GM19023 (cell line): ENCODE results near the gene CEP164.

ENCODE experiments used
- ATAC-seq: cut with Tn5 transposase; IDR thresholded peaks from one replicate; pipeline ENCODE4 v1.9.1; 2021; ENCODE audit warnings: mild to moderate bottlenecking, moderate library complexity; ENCODE audit not compliant: unreplicated experiment

Gene CEP164

DNA sequence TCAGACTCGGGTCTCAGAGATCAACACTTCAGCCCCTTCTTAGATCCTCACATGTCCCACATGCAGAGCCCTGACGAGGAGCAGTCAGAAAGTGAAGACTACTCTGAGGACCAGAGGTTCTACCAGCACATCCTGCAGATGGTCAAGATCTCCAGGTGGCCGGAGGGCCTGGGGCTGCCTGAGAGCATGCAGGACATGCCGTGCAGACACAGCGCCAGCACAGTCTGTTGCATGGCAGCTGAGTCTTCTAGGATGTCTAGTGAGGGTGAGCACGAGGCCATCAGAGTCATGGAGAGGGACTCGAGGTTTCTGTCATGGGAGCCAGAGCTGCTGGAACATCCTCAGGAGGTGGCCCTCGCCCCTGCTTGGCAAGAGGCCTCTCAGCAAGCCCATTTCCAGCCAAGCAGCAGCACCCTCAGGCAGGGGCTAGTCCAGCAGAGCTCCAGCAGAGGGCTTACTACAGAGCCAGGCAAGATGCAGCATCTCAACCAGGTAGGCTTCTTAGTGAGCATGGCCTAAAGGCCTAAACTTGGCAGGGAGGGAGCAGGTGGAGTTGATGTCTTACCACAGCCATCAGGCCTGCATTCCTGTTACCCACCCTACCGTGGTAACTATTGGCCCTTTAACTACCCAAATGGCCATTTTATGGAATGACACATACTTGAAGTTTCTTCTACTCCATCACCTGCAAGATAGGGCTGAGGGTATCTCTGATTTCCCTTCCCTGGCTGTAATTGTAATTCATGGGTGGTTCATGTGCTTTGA is 28.7 kb downstream of the CEP164 start:
- no peak for ATAC-seq

DNA sequence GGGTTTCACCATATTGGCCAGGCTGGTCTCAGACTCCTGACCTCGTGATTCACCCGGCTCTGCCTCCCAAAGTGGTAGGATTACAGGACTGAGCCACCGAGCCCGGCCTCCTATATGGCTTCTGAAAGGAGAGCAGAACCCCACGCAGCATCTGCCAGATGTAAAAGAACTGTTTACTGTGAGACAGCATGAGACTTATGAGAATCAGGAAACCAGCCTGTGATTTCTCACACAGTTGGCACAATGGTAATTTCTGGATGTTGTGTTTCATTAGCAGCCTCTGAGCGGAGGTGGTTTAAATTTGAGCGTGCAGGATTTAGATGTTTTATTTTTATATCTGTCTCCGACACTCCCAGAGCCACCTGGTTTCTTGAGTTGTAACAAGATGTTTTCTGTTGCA is 33.8 kb downstream of the CEP164 start:
- ATAC-seq: no peak

DNA sequence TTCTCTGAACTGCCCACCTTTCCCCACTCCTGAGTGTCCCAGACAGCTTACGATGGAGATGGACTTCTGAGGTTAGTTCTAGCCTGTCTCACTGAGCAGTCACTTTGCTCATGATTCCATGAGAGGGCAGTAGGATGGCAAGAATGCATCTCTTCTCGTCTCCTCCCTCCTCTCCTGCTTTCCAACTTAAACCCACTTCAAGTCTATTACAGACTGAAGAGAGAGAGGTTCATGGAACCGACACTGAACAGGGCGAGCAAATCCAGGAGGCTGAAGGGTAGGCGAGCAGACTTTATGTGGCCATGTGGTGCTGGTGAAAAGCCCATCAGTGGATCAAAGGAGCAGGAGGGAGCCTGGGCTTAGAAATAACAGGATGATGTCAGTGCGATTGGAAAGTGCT is 38.6 kb downstream of the CEP164 start:
- ATAC-seq: no peak

DNA sequence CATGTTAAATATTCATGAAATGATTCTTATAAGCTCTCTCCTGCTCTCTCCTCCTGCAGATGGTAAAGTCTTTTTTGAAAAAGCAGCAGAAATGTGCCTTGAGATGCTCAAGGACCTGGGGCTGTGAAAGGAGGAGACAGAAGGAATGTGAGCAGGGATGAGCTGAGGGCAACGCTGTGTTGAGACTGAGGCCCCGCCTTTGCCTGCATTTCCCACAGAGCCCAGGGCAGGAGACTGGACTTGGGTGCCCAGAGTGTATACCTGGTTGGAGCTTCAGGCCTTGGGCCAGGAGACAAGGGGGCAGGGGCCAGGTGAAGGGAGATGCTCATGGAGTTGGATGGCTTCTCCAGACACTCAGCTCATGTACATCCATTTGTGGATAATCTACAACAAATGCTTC is 39.2 kb downstream of the CEP164 start:
- no peak for ATAC-seq

DNA sequence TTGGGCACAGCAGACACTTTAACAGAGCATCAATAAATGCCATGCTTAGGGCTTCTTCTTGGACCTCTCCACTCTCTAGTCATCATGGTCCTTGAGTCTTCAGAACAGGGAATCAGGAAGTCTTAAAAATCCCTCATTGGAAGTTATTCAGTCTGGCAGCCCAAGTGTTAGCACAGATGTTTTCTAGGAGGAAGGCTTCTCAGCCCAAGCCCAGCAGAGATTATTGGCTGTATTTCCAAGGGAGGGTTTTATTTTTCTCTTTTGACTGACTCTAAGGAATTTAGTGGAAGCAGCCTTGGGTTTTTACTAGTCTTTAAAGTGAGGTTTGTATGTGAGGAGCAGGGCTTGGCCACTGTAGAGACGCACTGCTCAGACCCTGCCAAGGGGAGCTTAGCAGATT is 41.9 kb downstream of the CEP164 start:
- no peak for ATAC-seq

DNA sequence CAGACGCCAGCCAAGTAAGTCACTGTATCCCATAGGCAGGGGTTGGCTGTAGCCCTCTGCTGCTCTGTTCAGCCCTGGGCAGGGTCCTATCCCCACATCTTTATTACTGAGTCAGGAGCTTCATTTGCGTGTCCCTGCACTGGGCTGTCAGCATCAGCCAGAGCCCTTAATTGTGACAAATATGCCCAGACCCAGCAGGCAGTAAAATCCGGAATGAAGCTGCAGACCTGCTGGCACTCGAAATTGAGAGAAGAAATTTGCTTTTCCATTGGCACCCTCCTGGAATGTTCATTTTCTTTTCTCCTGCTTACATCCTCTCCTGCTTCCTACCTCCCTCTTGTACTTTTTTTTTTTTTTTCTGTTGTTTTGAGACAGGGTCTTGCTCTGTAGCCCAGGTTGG is 43.8 kb downstream of the CEP164 start:
- ATAC-seq: no peak

DNA sequence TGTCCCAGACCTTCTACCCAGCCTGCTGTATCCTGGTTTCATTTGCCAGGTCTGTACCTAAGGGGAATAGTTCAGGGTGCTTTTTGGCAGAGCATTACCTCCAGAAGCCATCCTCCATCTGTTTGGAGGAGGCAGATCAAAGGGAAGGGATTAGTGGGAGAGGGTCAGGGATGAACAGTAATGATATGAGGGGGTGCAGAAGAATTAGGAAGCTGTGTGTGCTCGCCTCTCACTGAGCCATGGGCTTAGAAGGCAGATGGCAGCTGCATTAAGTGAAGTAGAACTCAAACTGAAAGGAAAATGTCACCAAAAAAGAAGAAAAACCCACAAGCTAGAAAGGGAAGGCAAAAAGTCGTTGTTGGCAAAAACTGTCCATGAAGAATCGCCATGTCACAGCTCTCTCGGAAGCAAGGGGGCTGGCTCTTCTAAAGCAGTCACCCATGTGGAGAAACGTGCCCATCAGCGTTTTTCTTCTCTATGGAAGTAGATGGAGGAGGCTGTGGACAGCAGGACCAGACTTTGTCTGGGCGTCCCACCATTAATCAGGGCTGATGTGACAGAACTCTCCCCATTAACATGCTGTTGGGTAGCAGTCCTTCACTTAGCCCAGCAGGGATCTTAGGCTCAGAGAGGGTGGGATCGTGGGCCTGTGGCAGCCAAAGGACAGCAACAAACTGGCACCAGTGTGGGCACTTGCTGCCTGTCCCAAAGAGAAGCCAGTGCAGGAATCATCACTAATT is 46.8 kb downstream of the CEP164 start:
- ATAC-seq: no peak

DNA sequence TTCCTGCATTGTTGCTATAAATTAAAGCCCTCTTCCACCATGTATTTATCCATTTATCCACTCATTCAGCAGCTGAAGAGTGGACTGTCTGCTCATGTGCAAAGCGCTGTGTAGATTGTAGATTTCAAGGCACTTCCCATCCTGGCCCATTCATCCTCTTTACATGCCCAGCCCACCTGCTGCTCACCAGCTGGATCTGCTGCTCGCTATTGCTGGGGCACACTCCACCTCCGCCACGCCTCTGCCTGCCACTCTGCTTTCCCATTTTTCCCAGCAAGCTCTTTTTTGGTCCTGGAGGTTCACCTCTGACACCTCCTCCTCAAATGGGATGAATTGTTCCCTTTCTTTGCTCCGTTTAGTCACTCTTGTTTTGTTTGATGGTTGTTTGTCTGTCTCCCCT is 48.3 kb downstream of the CEP164 start:
- ATAC-seq: no peak

DNA sequence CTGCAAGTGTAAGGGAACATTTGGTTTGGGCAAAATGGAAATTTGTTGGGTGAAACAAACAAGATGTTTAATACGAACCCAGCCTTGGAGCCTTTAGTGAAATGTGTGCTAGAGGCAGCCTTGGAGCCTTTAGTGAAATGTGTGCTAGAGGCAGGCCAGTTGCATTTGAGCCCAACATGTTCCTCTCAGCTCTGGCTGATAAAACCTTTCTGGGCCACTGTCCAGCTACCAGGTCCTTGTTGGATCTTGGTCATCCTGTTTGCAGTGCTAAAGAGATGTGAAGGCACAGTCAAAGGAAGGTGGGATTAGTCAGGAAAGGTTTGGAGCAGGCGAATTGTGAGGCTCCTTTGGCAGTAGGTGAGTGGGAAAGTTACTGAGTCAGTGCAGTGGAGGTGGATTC is 48.9 kb downstream of the CEP164 start:
- no peak for ATAC-seq

DNA sequence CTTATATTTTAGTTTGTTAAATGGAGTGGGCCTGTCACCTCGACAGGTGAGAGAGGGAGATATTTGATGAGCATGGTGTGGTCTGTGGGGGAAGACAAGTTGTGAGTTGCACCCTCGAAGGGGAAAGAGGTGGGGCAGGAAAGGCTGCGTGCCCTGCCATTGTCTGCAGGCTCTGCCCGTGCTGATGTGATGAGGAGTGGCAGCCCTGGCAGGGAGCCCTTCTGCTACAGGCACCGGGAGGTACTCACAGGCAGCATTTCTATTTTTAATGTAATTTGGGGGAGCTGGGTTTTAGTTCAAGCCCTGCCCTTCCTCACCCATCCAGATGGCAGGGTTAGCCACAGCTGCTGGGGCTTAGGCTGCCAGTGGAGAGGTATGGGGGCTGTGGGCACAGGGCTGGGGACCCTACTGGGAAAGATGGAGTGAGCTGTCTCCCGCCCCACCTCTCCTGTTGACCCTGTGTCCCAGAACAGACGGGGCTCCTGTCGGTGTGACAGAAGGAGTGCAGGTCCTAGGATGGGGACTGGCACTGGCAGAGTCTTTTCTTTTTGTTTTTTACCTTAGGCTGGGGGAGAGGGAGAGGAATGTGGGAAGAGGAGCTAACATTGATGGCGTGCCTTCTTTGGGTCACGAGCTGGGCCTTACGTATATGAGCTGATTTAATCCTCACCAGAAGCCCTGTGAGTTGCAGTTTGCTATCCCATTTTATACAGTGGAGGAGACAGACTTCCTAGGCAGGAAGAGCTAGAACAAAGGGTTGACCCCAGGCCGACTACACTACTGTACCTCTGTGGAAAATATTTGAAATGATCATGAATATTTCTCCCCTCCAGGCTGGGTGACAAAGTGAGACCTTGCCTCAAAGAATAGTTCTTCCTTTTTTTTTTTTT is 51.6 kb downstream of the CEP164 start:
- ATAC-seq: no peak

DNA sequence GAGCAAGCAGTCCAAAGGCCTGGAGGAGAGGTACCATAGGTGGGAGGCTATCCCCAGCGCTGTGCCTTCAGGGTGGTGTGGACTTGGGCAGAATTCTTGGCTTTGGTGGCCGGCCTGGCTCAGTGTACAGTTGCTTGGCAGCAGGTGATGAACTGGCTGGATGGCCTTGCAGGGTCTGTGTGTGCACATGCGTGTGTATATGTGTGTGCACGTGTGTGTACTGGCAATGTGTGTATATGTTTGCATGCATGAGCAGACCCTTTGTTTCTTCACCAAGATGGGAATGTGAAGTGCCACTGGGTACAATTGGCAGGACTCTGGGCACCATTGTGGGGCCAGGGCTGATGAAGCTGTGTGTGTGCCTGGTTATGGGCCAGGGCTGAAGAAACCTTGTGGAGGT is 53.0 kb downstream of the CEP164 start:
- ATAC-seq: no peak

DNA sequence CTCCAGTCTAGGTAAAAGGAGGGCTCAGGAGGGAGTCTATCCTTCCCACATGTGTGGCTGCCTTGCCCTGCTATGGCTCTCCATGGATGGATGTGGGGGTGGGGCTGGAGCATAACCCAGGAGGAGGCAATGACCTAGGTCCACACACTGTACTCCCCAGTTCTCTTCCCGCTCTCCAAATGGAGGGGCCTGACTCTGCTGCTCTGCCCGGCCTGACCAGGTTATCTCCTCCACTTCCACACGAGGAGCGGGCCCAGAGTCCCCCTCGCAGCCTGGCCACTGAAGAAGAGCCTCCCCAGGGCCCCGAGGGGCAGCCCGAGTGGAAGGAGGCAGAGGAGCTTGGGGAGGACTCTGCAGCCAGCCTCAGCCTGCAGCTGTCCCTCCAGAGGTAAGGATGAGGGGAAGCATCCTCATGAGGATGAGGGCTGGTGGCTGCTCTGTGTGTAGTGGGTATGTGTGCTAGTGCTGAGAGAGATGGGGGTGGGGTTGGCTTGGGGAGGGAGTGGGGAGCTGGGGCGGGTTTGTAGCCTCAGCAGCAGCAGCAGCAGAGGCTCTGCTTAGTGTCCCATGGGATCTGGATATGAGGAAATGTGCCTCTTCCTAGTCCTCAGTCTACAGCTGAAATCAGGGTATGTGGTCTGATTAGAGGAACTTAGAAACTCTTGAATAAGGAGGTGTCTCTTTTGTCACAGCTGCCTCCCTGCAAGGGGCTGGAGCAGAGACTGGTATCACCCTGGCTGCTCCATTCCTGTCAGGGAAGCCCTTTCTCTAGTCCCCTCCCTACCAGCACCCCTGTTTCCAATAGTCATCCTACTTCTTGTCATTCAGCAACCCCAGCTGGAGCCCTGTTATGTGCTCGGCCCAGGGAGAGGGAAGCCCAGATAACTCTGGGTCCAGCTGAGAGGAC is 54.1 kb downstream of the CEP164 start:
- ATAC-seq: no peak

DNA sequence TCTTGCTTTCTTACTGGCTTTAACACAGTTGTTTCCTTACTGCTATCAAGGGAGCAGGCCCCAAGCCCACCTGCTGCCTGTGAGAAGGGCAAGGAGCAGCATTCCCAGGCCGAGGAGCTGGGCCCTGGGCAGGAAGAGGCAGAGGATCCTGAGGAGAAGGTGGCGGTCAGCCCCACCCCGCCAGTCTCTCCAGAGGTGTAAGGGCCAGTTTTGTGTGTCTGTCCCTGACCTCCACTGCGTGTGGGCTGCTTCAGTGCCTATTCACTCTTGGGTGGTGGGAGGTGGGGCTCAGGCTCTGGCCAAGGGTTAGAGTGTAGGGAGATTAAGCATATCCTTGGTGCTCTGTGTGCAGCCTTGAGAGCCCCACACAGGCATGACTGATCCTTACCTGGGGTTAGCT is 55.1 kb downstream of the CEP164 start:
- ATAC-seq: no peak

DNA sequence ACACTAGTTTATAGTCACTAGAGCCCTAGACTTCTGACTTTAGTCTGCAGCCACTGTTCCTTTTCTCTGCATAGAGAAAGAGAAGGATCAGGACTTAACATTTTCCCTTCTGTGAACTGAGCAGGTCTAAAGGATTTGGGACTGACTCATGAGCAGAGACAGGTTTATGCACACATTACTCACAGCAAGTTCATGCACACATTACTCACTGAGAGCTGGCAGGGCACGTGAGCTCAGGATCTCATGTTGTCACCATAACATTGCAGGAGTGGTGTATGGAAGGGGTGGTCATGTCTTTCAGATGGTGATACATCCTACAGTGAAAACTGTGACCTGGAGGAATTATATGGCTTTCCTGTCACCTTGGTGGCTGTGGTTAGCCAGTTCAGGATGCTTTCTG is 56.4 kb downstream of the CEP164 start:
- no peak for ATAC-seq

DNA sequence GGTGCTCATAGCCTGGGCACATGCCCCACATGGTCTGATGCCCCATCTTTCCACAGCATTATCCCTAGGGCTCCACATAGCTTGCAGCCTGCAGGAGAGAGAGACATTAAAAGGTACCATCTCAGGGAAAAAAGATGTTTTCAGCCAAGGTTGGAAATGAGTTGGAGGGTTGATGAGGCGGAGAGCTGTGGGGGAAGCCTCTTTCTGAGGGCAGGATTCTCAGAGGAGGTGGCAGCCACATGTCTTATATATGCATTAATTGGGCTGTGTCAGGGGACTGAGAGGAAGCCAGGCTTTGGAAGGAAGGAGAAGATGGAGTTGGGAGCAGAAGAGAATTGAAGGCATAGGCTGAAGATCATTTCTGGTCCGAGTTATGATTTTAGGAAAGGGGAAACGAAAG is 57.8 kb downstream of the CEP164 start:
- no peak for ATAC-seq

DNA sequence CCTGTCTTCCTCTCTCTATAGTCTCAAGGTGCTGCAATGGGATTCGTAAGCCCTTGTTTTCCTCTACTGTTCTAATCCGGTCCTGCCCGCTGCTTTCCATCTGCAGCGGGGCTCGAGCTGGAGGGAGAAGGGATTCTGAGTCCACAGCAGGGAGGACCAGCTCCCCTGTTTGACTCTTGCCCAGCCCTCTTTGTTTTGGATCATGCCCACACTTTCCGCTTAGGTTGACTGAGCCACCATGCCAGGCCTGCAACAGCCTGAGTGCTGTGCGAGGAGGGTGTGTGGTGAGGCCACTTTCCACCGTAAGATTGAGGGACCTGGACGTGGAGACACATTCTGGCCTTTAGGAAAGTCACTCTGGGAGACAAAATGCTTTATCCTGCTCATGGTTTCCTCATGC is 58.3 kb downstream of the CEP164 start:
- ATAC-seq: no peak

DNA sequence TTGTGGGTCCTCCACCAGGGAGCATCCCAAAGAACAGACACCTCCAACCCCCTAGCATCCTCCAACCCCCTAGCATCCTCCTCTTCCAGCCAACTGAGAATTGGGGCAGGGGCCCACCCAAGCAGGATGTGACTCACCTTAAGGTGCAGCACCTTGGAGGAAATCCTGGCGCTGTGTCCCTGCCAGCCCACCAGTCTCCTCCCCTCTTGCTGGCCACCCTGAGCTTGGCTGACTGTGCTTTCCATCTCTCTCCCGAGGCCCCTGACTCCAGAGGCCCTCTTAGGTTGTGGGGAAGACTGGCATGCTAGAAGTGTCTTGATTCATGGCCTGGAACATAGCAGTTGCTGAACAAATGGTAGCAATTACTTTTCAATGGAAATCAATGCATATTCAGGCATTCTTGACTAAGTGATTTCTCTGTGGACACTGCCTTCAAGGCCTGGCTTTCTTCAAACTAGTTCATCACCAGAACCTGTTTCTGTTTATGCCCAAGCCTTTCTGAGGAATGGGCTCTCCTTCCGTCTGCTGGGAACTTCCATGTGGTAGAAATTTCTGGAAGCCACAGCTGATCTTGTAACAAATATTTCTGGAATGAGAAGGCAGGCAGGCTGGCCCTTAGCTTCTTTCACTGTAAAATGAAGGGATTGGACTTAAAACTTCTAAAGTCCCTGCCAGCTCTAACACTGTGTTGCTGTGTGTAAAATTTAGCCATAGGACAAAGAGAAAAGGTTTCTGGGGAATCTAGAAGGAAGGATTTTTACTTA is 60.5 kb downstream of the CEP164 start:
- no peak for ATAC-seq

DNA sequence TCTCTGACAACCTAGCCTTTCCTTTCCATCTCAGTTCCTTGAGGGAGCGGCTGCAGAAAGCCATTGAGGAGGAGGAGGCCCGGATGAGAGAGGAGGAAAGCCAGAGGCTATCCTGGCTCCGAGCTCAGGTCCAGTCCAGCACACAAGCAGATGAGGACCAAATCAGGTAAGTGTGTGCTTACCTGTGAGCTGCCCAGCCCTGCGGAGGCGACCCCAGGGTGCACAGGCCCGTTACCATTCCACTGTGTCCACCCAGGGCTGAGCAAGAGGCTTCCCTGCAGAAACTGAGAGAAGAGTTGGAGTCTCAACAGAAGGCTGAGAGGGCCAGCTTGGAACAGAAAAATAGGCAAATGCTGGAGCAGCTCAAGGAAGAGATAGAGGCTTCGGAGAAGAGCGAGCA is 63.1 kb downstream of the CEP164 start:
- no peak for ATAC-seq

DNA sequence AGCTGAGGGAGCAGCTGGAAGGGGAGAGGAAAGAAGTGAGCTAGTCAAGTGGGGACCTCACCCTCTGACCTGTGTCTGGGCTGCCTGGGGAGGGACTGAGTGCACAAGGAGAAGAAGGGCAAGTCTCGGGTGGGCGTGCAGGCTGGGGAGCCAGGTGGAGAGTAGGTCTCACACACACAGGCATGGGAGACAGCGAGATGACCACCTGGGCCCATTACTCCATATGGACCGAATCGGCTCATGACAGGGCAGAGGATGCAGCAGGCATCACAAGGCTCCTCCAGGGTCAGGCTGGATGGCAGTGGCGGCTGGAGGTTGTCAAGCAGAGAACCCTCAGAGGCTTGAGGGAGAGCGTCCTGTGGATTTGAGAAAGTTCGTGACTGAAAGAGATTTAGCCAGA is 63.5 kb downstream of the CEP164 start:
- no peak for ATAC-seq
